Effector memory CD8-positive, alpha-beta T cell (primary cell): Measurements from ENCODE around the gene PREX1.
"Not testable (repeated sequence)": the region's sequence is repeated elsewhere in the genome, so short reads cannot be mapped to it uniquely, and the experiment has no call there.

Source experiments
- ATAC-seq: fragments of 150-1000 bp; cut with Tn5 transposase; replicated peaks from 2 replicates; pipeline ENCODE4 v1.10.0; 2021; ENCODE audit warnings: mild to moderate bottlenecking, moderate library complexity
- DNase-seq, 3 experiments: peaks; one replicate each; pipeline ENCODE4 v3.0.0; 2021
- H3K27ac Mint-ChIP-seq, 2 donors: one replicate each; pipeline ENCODE4 v1.8.0; 2022; ENCODE audit warnings: mild to moderate bottlenecking in 2 of 2, mixed read lengths in 2 of 2, moderate library complexity in 2 of 2
- H3K27me3 Mint-ChIP-seq, 2 donors: one replicate each; pipeline ENCODE4 v1.8.0; 2022; ENCODE audit warnings: mixed read lengths in 2 of 2
- H3K36me3 Mint-ChIP-seq: one replicate; pipeline ENCODE4 v1.8.0; 2022; ENCODE audit warnings: mild to moderate bottlenecking, moderate library complexity, mixed read lengths; ENCODE audit not compliant: insufficient read depth
- H3K4me1 Mint-ChIP-seq, 2 donors: one replicate each; pipeline ENCODE4 v1.8.0; 2022; ENCODE audit warnings: low read depth in 2 of 2, mixed read lengths in 2 of 2
- H3K4me3 Mint-ChIP-seq, 2 donors: one replicate each; pipeline ENCODE4 v1.8.0; 2022; ENCODE audit warnings: mild to moderate bottlenecking in 2 of 2, mixed read lengths in 2 of 2, moderate library complexity in 2 of 2
- H3K9me3 Mint-ChIP-seq, 2 donors: one replicate each; pipeline ENCODE4 v1.8.0; 2022; ENCODE audit warnings: mixed read lengths in 2 of 2

Gene PREX1

GRCh38 chr20:48605364-48606171 lies 222.2 kb downstream of the PREX1 start:
- Mint-ChIP-seq H3K27me3 (peaks cover 0 to 44% of the 10 kb centered on the region in 2 donors), H3K27ac (no peak overlapping the region), H3K36me3 (no peaks in the 10 kb centered on the region), H3K9me3 (no peaks in the 10 kb centered on the region), H3K4me3 (no peak overlapping the region), H3K4me1 (peaks cover 3 to 5% of the 10 kb centered on the region in 2 donors)
- ATAC-seq (no peak), DNase-seq (no peak)

GRCh38 chr20:48604936-48605335 lies 222.9 kb downstream of the PREX1 start:
- peaks cover 0 to 5% of the 10 kb centered on the region in 2 donors for H3K4me1 Mint-ChIP-seq
- no peak overlapping the region for H3K27ac Mint-ChIP-seq
- H3K36me3 Mint-ChIP-seq = no peaks in the 10 kb centered on the region
- ATAC-seq = no peak
- H3K9me3 Mint-ChIP-seq = no peaks in the 10 kb centered on the region
- H3K27me3 Mint-ChIP-seq = peaks cover 0 to 50% of the 10 kb centered on the region in 2 donors
- DNase-seq = no peak
- H3K4me3 Mint-ChIP-seq = no peak overlapping the region

- Mint-ChIP-seq H3K4me3 (no peak overlapping the region), H3K36me3 (no peaks in the 10 kb centered on the region), H3K27ac (no peak overlapping the region), H3K9me3 (no peaks in the 10 kb centered on the region), H3K27me3 (peaks cover 4 to 55% of the 10 kb centered on the region in 2 donors), H3K4me1 (peaks cover 0 to 4% of the 10 kb centered on the region in 2 donors)
- DNase-seq (no peak), ATAC-seq (no peak)
These were observed 223.4 kb downstream of the PREX1 start for GRCh38 chr20:48604426-48604825.

- peaks cover 9 to 60% of the 10 kb centered on the region in 2 donors for H3K27me3 Mint-ChIP-seq
- H3K9me3 Mint-ChIP-seq = no peaks in the 10 kb centered on the region
- H3K27ac Mint-ChIP-seq = no peak overlapping the region
- H3K4me1 Mint-ChIP-seq = no peaks in the 10 kb centered on the region
- ATAC-seq (no peak), DNase-seq (no peak)
- no peak overlapping the region for H3K4me3 Mint-ChIP-seq
- H3K36me3 Mint-ChIP-seq = no peaks in the 10 kb centered on the region
These were observed 223.9 kb downstream of the PREX1 start for GRCh38 chr20:48603819-48604405.

GRCh38 chr20:48603116-48603818 lies 224.5 kb downstream of the PREX1 start:
- no peak overlapping the region for H3K4me3 Mint-ChIP-seq
- no peaks in the 10 kb centered on the region for H3K4me1 Mint-ChIP-seq
- H3K9me3 Mint-ChIP-seq = no peaks in the 10 kb centered on the region
- peaks cover 12 to 64% of the 10 kb centered on the region in 2 donors for H3K27me3 Mint-ChIP-seq
- H3K36me3 Mint-ChIP-seq = no peaks in the 10 kb centered on the region
- DNase-seq (no peak), ATAC-seq (no peak)
- H3K27ac Mint-ChIP-seq = no peak overlapping the region

GRCh38 chr20:48601798-48602197 lies 226.0 kb downstream of the PREX1 start:
- Mint-ChIP-seq H3K4me1 (no peaks in the 10 kb centered on the region), H3K9me3 (no peaks in the 10 kb centered on the region), H3K36me3 (no peaks in the 10 kb centered on the region), H3K4me3 (no peak overlapping the region), H3K27ac (no peak overlapping the region), H3K27me3 (peaks cover 24 to 75% of the 10 kb centered on the region in 2 donors)
- DNase-seq (no peak), ATAC-seq (no peak)

GRCh38 chr20:48600470-48600945 lies 227.3 kb downstream of the PREX1 start:
- DNase-seq = no peak
- H3K4me1 Mint-ChIP-seq = no peaks in the 10 kb centered on the region
- H3K27ac Mint-ChIP-seq = no peak overlapping the region
- peaks cover 27 to 76% of the 10 kb centered on the region in 2 donors for H3K27me3 Mint-ChIP-seq
- H3K4me3 Mint-ChIP-seq = no peak overlapping the region
- H3K36me3 Mint-ChIP-seq = no peaks in the 10 kb centered on the region
- ATAC-seq = no peak
- H3K9me3 Mint-ChIP-seq = no peaks in the 10 kb centered on the region

- Mint-ChIP-seq H3K4me3 (no peak overlapping the region), H3K9me3 (no peaks in the 10 kb centered on the region), H3K27me3 (peaks cover 27 to 70% of the 10 kb centered on the region in 2 donors), H3K4me1 (no peaks in the 10 kb centered on the region), H3K36me3 (no peaks in the 10 kb centered on the region), H3K27ac (no peak overlapping the region)
- DNase-seq (no peak), ATAC-seq (no peak)
These were observed 227.9 kb downstream of the PREX1 start for GRCh38 chr20:48599748-48600469.

- DNase-seq = no peak
- H3K4me3 Mint-ChIP-seq = no peak overlapping the region
- no peaks in the 10 kb centered on the region for H3K4me1 Mint-ChIP-seq
- ATAC-seq = no peak
- H3K36me3 Mint-ChIP-seq = no peaks in the 10 kb centered on the region
- peaks cover 27 to 63% of the 10 kb centered on the region in 2 donors for H3K27me3 Mint-ChIP-seq
- no peak overlapping the region for H3K27ac Mint-ChIP-seq
- H3K9me3 Mint-ChIP-seq = no peaks in the 10 kb centered on the region
These were observed 228.6 kb downstream of the PREX1 start for GRCh38 chr20:48599106-48599747.

- H3K36me3 Mint-ChIP-seq, ATAC-seq, H3K4me3 Mint-ChIP-seq, DNase-seq, H3K9me3 Mint-ChIP-seq, H3K4me1 Mint-ChIP-seq, H3K27ac Mint-ChIP-seq: not testable (repeated sequence)
- peaks cover 27 to 59% of the 10 kb centered on the region in 2 donors for H3K27me3 Mint-ChIP-seq
These were observed 229.4 kb downstream of the PREX1 start for GRCh38 chr20:48598303-48598941.

- DNase-seq = no peak
- Mint-ChIP-seq H3K27me3 (peaks cover 27 to 59% of the 10 kb centered on the region in 2 donors), H3K27ac (no peak overlapping the region), H3K4me3 (no peak overlapping the region), H3K4me1 (no peaks in the 10 kb centered on the region), H3K9me3 (no peaks in the 10 kb centered on the region), H3K36me3 (no peaks in the 10 kb centered on the region)
- ATAC-seq = no peak
These were observed 230.1 kb downstream of the PREX1 start for GRCh38 chr20:48597521-48598302.

- peaks cover 27 to 53% of the 10 kb centered on the region in 2 donors for H3K27me3 Mint-ChIP-seq
- H3K36me3 Mint-ChIP-seq = no peaks in the 10 kb centered on the region
- H3K4me3 Mint-ChIP-seq = no peak overlapping the region
- ATAC-seq = no peak
- H3K27ac Mint-ChIP-seq = no peak overlapping the region
- H3K9me3 Mint-ChIP-seq = no peaks in the 10 kb centered on the region
- DNase-seq = no peak
- H3K4me1 Mint-ChIP-seq = no peaks in the 10 kb centered on the region
These were observed 231.4 kb downstream of the PREX1 start for GRCh38 chr20:48596334-48596898.
